Measurements from ENCODE around the gene SETDB1. TPM values are rescaled to one million over a fixed set of nuclear protein-coding genes. Genes with fewer than 3 reads are reported as not detected.
A peak's percentile ranks its signal among the peaks of the same experiment; 100 is the strongest.

Gene SETDB1
- total RNA-seq, 1 donor from 2014 or later, result 42.9 TPM

GRCh38 chr1:151002051-151002450 lies 75.9 kb downstream of the SETDB1 start:
- no peak for DNase-seq (ENCODE audit: low read depth)

- no peak for DNase-seq (ENCODE audit: low read depth)
Measured at GRCh38 chr1:151002611-151003010, 76.4 kb downstream of the SETDB1 start.

GRCh38 chr1:151003180-151003579 lies 77.0 kb downstream of the SETDB1 start:
- DNase-seq (ENCODE audit: low read depth), result no peak

- DNase-seq (ENCODE audit: low read depth), result no peak
Measured at GRCh38 chr1:151005729-151006319, 79.7 kb downstream of the SETDB1 start.

GRCh38 chr1:151006327-151007052 lies 80.3 kb downstream of the SETDB1 start, which contains the start of gene MINDY1:
TSS of gene MINDY1 (minus strand) at chr1:151006902. CDS start at chr1:151002617, 4,285 bp downstream.
- peak; percentile 91 for DNase-seq (ENCODE audit: low read depth)

- no peak for DNase-seq (ENCODE audit: low read depth)
Measured at GRCh38 chr1:151007853-151008243, 81.7 kb downstream of the SETDB1 start.

- peak; percentile 96 for DNase-seq (ENCODE audit: low read depth)
Measured at GRCh38 chr1:151008244-151009205, 82.4 kb downstream of the SETDB1 start, which contains the start of gene PRUNE1. TSS of gene PRUNE1 (plus strand) at chr1:151008449. CDS start at chr1:151008633, 184 bp downstream.

- no peak for DNase-seq (ENCODE audit: low read depth)
Measured at GRCh38 chr1:151009206-151009587, 83.0 kb downstream of the SETDB1 start.

- no peak for DNase-seq (ENCODE audit: low read depth)
Measured at GRCh38 chr1:151009674-151010345, 83.6 kb downstream of the SETDB1 start.

- no peak for DNase-seq (ENCODE audit: low read depth)
Measured at GRCh38 chr1:151010346-151010726, 84.2 kb downstream of the SETDB1 start.

- DNase-seq (ENCODE audit: low read depth), result peak; percentile 20
Measured at GRCh38 chr1:151011154-151011850, 85.1 kb downstream of the SETDB1 start.

- DNase-seq (ENCODE audit: low read depth), result no peak
Measured at GRCh38 chr1:151012684-151013471, 86.7 kb downstream of the SETDB1 start.

GRCh38 chr1:151013518-151013917 lies 87.4 kb downstream of the SETDB1 start:
- DNase-seq (ENCODE audit: low read depth), result no peak

Other genes starting within 250 kb of the SETDB1 start
- 12.1 and 13.1 TPM in 2 replicates for gene GOLPH3L, start 229.2 kb upstream of the SETDB1 start, total RNA-seq
- not detected in 2 replicates for gene HORMAD1, start 205.5 kb upstream of the SETDB1 start, total RNA-seq
- 2.6 and 3.8 TPM in 2 replicates for gene CTSS, start 160.6 kb upstream of the SETDB1 start, total RNA-seq
- 2.6 and 3.0 TPM in 2 replicates for gene CTSK, start 118.1 kb upstream of the SETDB1 start, total RNA-seq
- 33.1 and 41.7 TPM in 2 replicates for gene ARNT, start 49.8 kb upstream of the SETDB1 start, total RNA-seq
- gene CTXND2, start 39.2 kb upstream of the SETDB1 start, total RNA-seq, result not detected in 2 replicates
- 55.2 and 58.3 TPM in 2 replicates for gene CERS2, start 48.5 kb downstream of the SETDB1 start, total RNA-seq
- not detected in 2 replicates for gene ANXA9, start 55.9 kb downstream of the SETDB1 start, total RNA-seq
- gene MINDY1, start 80.5 kb downstream of the SETDB1 start, total RNA-seq, result 23.6 and 39.6 TPM in 2 replicates
- 25.9 and 47.5 TPM in 2 replicates for gene PRUNE1, start 82.1 kb downstream of the SETDB1 start, total RNA-seq
- gene BNIPL, start 110.2 kb downstream of the SETDB1 start, total RNA-seq, result 1.4 and 1.8 TPM in 2 replicates
- 4.8 and 5.4 TPM in 2 replicates for gene C1orf56, start 121.4 kb downstream of the SETDB1 start, total RNA-seq
- gene CDC42SE1, start 133.3 kb downstream of the SETDB1 start, total RNA-seq, result 65.9 and 92.2 TPM in 2 replicates
- gene MLLT11, start 134.0 kb downstream of the SETDB1 start, total RNA-seq, result 76.6 and 79.8 TPM in 2 replicates
- gene GABPB2, start 144.4 kb downstream of the SETDB1 start, total RNA-seq, result 4.3 and 6.7 TPM in 2 replicates
- gene SEMA6C, start 220.3 kb downstream of the SETDB1 start, total RNA-seq, result 73.1 and 132 TPM in 2 replicates
- not detected in 2 replicates for gene TNFAIP8L2, start 230.3 kb downstream of the SETDB1 start, total RNA-seq
- gene LYSMD1, start 239.5 kb downstream of the SETDB1 start, total RNA-seq, result 18.7 and 23.9 TPM in 2 replicates
- gene SCNM1, start 239.8 kb downstream of the SETDB1 start, total RNA-seq, result 26.0 and 26.1 TPM in 2 replicates
- gene TMOD4, start 249.6 kb downstream of the SETDB1 start, total RNA-seq, result 0.35 and 0.47 TPM in 2 replicates